ENCODE measurements around the gene PRICKLE4. TPM values are rescaled to one million over a fixed set of nuclear protein-coding genes. Genes with fewer than 3 reads are reported as not detected.

PRICKLE4 gene
- total and polyA plus RNA-seq, 2 of the 13 experiments (the other 11 are each of a cell fraction or from before 2014, with no cell fraction given), result 0.92 to 1.2 TPM

GRCh38 chr6:41821266-41821665 lies 40.7 kb downstream of the PRICKLE4 start:
- no peak overlapping the region for H3K27ac ChIP-seq (ENCODE audit: extremely low read length, insufficient read depth, low read length)
- in situ Hi-C loops (cut with HindIII; ENCODE audit: extremely low pct_ligation_motif_present, low pct_unique_long_range_greater_than_20kb) (no loop called here), intact Hi-C loops (cut with micrococcal nuclease; ENCODE audit: unreplicated experiment) (no loop called here)
- no peaks in the 10 kb centered on the region for H3K36me3 ChIP-seq (replicated peaks in 1 of 2; ENCODE audit: control insufficient read depth in 1 of 2, insufficient read depth in 2 of 2, low read length in 2 of 2)
- no peaks in the 10 kb centered on the region for H3K9me3 ChIP-seq (ENCODE audit: low read length)
- no peaks in the 10 kb centered on the region for H3K4me1 ChIP-seq (ENCODE audit: insufficient read depth, low read length)
- no peaks in the 10 kb centered on the region for H4K20me1 ChIP-seq (ENCODE audit: insufficient read depth, low read length)
- no peaks in the 10 kb centered on the region for H3K79me2 ChIP-seq (ENCODE audit: insufficient read depth, low read length)
- BruUV-seq (replicated peaks), result no TSS peak
- ATAC-seq (no peak), FAIRE-seq (no peak), DNase-seq (ENCODE audit: low spot score) (no peak)
- ChIA-PET POLR2A (no interaction called here), CTCF (ENCODE audit: low intra/inter-chr PET ratio, low total read pairs) (no interaction called here)
- H3K27me3 ChIP-seq (ENCODE audit: control insufficient read depth in 1 of 2, insufficient read depth in 2 of 2, low read length in 2 of 2), result no peaks in the 10 kb centered on the region; a peak in 1 of 5 replicates
- H3K4me2 ChIP-seq (ENCODE audit: low read depth, low read length), result no peak overlapping the region
- no peak for TF ChIP-seq ATF6 (CRISPR knock-in tag; conservative IDR thresholded peaks at IDR 0.05)
- no peak for TF ChIP-seq POLR2AphosphoS5 (IDR thresholded peaks at IDR 0.05; ENCODE audit: low read depth, low read length)
- TF ChIP-seq ZNF644 (CRISPR knock-in tag; IDR thresholded peaks at IDR 0.05; ENCODE audit: low read depth), result no peak
- TF ChIP-seq ZNF280D (CRISPR knock-in tag; IDR thresholded peaks at IDR 0.05), result no peak
- no peak for TF ChIP-seq BRF2 (CRISPR knock-in tag; IDR thresholded peaks at IDR 0.05)
- no peak for TF ChIP-seq KDM4B (CRISPR knock-in tag; IDR thresholded peaks at IDR 0.05)
- no peak for TF ChIP-seq ARID4A (CRISPR knock-in tag; IDR thresholded peaks at IDR 0.05; ENCODE audit: borderline replicate concordance)
- TF ChIP-seq THRA (CRISPR knock-in tag; IDR thresholded peaks at IDR 0.05; ENCODE audit: borderline replicate concordance), result no peak
- no peak for TF ChIP-seq ZNF337 (CRISPR knock-in tag; IDR thresholded peaks at IDR 0.05; ENCODE audit: borderline replicate concordance, low read depth)
- 92% methylated on average over 4 of the region's 4 CpGs for WGBS (ENCODE audit: low lambda C conversion rate)
- no peak overlapping the region for H3K9ac ChIP-seq (ENCODE audit: insufficient read depth, low read depth, low read length)
- H2AFZ ChIP-seq (ENCODE audit: low read length), result no peak overlapping the region
- no peak overlapping the region for H3K4me3 ChIP-seq (replicated peaks in 1 of 3; ENCODE audit: insufficient read depth in 1 of 3, low read depth in 2 of 3, low read length in 3 of 3)

All from HepG2 (cell line).